H1 (cell line): ENCODE data around the gene TSPAN3. TPM values are rescaled to one million over a fixed set of nuclear protein-coding genes. Genes with fewer than 3 reads are reported as not detected.
A peak's percentile ranks its signal among the peaks of the same experiment; 100 is the strongest.

Source experiments
- CTCF ChIA-PET: fragments of 300-600 bp; sonication (Branson Sonifier 250); formaldehyde crosslinking; loops from one replicate; lab custom pipeline; 2021; ENCODE audit not compliant: partially characterized antibody; lab: Charles Lee
- POLR2A ChIA-PET: fragments of 300-600 bp; sonication (Branson Sonifier 250); formaldehyde crosslinking; loops from one replicate; lab custom pipeline; 2021; ENCODE audit warnings: inconsistent platforms; ENCODE audit not compliant: partially characterized antibody; lab: Charles Lee
- DNase-seq, 2 experiments: peaks; one replicate each; pipeline versions ENCODE4 v3.0.0 to v3.0.0-alpha.2; 2010 to 2022; ENCODE audit warnings: low spot score in 2 of 2, low read depth in 1 of 2, mixed read lengths in 1 of 2
- FAIRE-seq: peaks from 2 replicates; lab custom pipeline; 2011; peaks lifted over from hg19 to GRCh38; lab: Jason Lieb, UNC
- H2AFZ ChIP-seq: 2 replicates; pipeline ENCODE4 v1.8.1; 2012; ENCODE audit warnings: low read length, inconsistent platforms
- H2AK5ac ChIP-seq: 2 replicates; pipeline ENCODE4 v1.6.1; 2013; ENCODE audit warnings: low read depth, low read length
- H2BK120ac ChIP-seq: replicated peaks from 2 replicates; pipeline ENCODE3; 2013; ENCODE audit warnings: low read depth, low read length, inconsistent platforms
- H2BK12ac ChIP-seq: 2 replicates; pipeline ENCODE4 v1.6.1; 2013; ENCODE audit warnings: low read depth, low read length
- H2BK15ac ChIP-seq: 2 replicates; pipeline ENCODE4 v1.6.1; 2013; ENCODE audit warnings: low read length
- H2BK20ac ChIP-seq: 2 replicates; pipeline ENCODE4 v1.6.1; 2013; ENCODE audit warnings: low read length
- H2BK5ac ChIP-seq: 2 replicates; pipeline ENCODE4 v1.6.1; 2013; ENCODE audit warnings: low read depth, low read length
- H3K14ac ChIP-seq: 2 replicates; pipeline ENCODE4 v1.6.1; 2013; ENCODE audit warnings: inconsistent platforms; ENCODE audit not compliant: insufficient read length
- H3K18ac ChIP-seq: 2 replicates; pipeline ENCODE4 v1.6.1; 2013; ENCODE audit warnings: low read length; ENCODE audit errors: extremely low read depth
- H3K23ac ChIP-seq: 2 replicates; pipeline ENCODE4 v1.6.1; 2013; ENCODE audit warnings: inconsistent platforms; ENCODE audit not compliant: insufficient read length
- H3K23me2 ChIP-seq: 2 replicates; pipeline ENCODE4 v1.6.1; 2013; ENCODE audit warnings: low read depth, low read length
- H3K27ac ChIP-seq: 2 replicates; pipeline ENCODE4 v1.6.1; 2011; ENCODE audit warnings: low read depth, low read length, inconsistent platforms
- H3K27me3 ChIP-seq, 4 experiments: replicated peaks in 1 of 4; 1 replicate in 1 of 4; 2 replicates in 3 of 4; pipeline versions ENCODE4 v1.6.1 to v1.8.1; 2011 to 2013; ENCODE audit warnings: low read length in 3 of 4, mild to moderate bottlenecking in 3 of 4, inconsistent platforms in 2 of 4, mixed read lengths in 2 of 4, moderate library complexity in 1 of 4; ENCODE audit not compliant: control insufficient read depth in 3 of 4, insufficient read depth in 3 of 4; ENCODE audit errors: extremely low read depth in 1 of 4
- H3K36me3 ChIP-seq, 4 experiments: 2 replicates each; pipeline versions ENCODE4 v1.6.1 to v1.8.1; 2011 to 2013; ENCODE audit warnings: mild to moderate bottlenecking in 4 of 4, low read length in 3 of 4, moderate library complexity in 2 of 4, control low read depth in 1 of 4, inconsistent platforms in 1 of 4; ENCODE audit not compliant: insufficient read depth in 4 of 4, control insufficient read depth in 2 of 4
- H3K4ac ChIP-seq: replicated peaks from 2 replicates; pipeline ENCODE3; 2013; ENCODE audit warnings: low read length, low read depth, mixed read lengths, inconsistent platforms; ENCODE audit not compliant: insufficient read length
- H3K4me1 ChIP-seq, 4 experiments: replicated peaks in 1 of 4; 1 replicate in 1 of 4; 2 replicates in 3 of 4; pipeline versions ENCODE4 v1.6.1 to v1.8.1; 2011 to 2013; ENCODE audit warnings: low read length in 3 of 4, inconsistent platforms in 2 of 4, mixed read lengths in 1 of 4; ENCODE audit not compliant: insufficient read depth in 4 of 4, control insufficient read depth in 3 of 4
- H3K4me2 ChIP-seq, 2 experiments: 2 replicates each; pipeline versions ENCODE4 v1.6.1 to v1.8.1; 2011 to 2013; ENCODE audit warnings: low read depth in 2 of 2, low read length in 2 of 2, control low read depth in 1 of 2, inconsistent platforms in 1 of 2, mild to moderate bottlenecking in 1 of 2; ENCODE audit not compliant: insufficient read depth in 1 of 2
- H3K4me3 ChIP-seq, 4 experiments: fragments of 200-600, 300-600 bp in 1 of 4; sonication (generic), shearing (Covaris generic), sonication (Bioruptor Twin) in 1 of 4; 2 replicates each; pipeline versions ENCODE4 v1.5.1 to v1.8.1; 2011 to 2016; ENCODE audit warnings: low read length in 4 of 4, low read depth in 3 of 4, control low read depth in 2 of 4, inconsistent platforms in 2 of 4, mild to moderate bottlenecking in 2 of 4, mixed read lengths in 1 of 4, moderate library complexity in 1 of 4; ENCODE audit not compliant: insufficient read depth in 2 of 4; ENCODE audit errors: extremely low read depth in 1 of 4
- H3K56ac ChIP-seq: replicated peaks from 2 replicates; pipeline ENCODE3; 2013; ENCODE audit warnings: low read depth, mild to moderate bottlenecking, mixed read lengths, low read length, inconsistent platforms; ENCODE audit not compliant: insufficient read length
- H3K79me1 ChIP-seq: 2 replicates; pipeline ENCODE4 v1.6.1; 2013; ENCODE audit warnings: low read depth, low read length, control low read depth
- H3K79me2 ChIP-seq, 2 experiments: 2 replicates each; pipeline versions ENCODE4 v1.6.1 to v1.8.1; 2012 to 2013; ENCODE audit warnings: low read length in 2 of 2, mild to moderate bottlenecking in 2 of 2, inconsistent platforms in 1 of 2; ENCODE audit not compliant: insufficient read depth in 2 of 2, control insufficient read depth in 1 of 2
- H3K9ac ChIP-seq, 4 experiments: replicated peaks in 1 of 4; 1 replicate in 1 of 4; 2 replicates in 3 of 4; pipeline versions ENCODE4 v1.6.1 to v1.8.1; 2011 to 2013; ENCODE audit warnings: low read depth in 3 of 4, low read length in 3 of 4, control low read depth in 2 of 4, mild to moderate bottlenecking in 2 of 4, moderate library complexity in 2 of 4, inconsistent platforms in 1 of 4; ENCODE audit errors: extremely low read depth in 1 of 4
- H3K9me3 ChIP-seq, 2 experiments: 2 replicates each; pipeline versions ENCODE4 v1.6.1 to v1.8.1; 2012 to 2013; ENCODE audit warnings: mild to moderate bottlenecking in 2 of 2, moderate library complexity in 2 of 2, control low read depth in 1 of 2, inconsistent platforms in 1 of 2, low read depth in 1 of 2, low read length in 1 of 2, mixed read lengths in 1 of 2; ENCODE audit not compliant: insufficient read depth in 2 of 2
- H4K20me1 ChIP-seq, 2 experiments: replicated peaks in 1 of 2; 2 replicates each; pipeline versions ENCODE3 to v1.8.1; 2011 to 2013; ENCODE audit warnings: inconsistent platforms in 2 of 2, low read length in 2 of 2, mild to moderate bottlenecking in 1 of 2; ENCODE audit not compliant: insufficient read depth in 2 of 2, control insufficient read depth in 1 of 2
- H4K5ac ChIP-seq: 2 replicates; pipeline ENCODE4 v1.6.1; 2013; ENCODE audit warnings: low read length, low read depth, mixed read lengths, inconsistent platforms; ENCODE audit not compliant: insufficient read length
- H4K8ac ChIP-seq: 2 replicates; pipeline ENCODE4 v1.8.0; 2013; ENCODE audit warnings: mild to moderate bottlenecking, moderate library complexity, low read length, inconsistent platforms; ENCODE audit not compliant: insufficient read depth; ENCODE audit errors: extremely low read depth
- H4K91ac ChIP-seq: replicated peaks from 2 replicates; pipeline ENCODE3; 2013; ENCODE audit warnings: low read length, mixed read lengths, inconsistent platforms; ENCODE audit not compliant: insufficient read length
- ATF3 ChIP-seq: IDR thresholded peaks from 2 replicates; pipeline ENCODE4 v1.6.1; 2011; ENCODE audit warnings: low read depth, mild to moderate bottlenecking, low read length; ENCODE audit not compliant: insufficient read depth
- KDM4A ChIP-seq: IDR thresholded peaks from one replicate; pipeline ENCODE4 v1.7.1; 2012; ENCODE audit warnings: low read depth, mild to moderate bottlenecking, moderate library complexity, low read length, inconsistent platforms; ENCODE audit not compliant: severe bottlenecking
- POU5F1 ChIP-seq: IDR thresholded peaks from 2 replicates; pipeline ENCODE4 v1.6.1; 2011; ENCODE audit warnings: low read depth, mild to moderate bottlenecking, low read length, moderate library complexity
- RAD21 ChIP-seq, 2 experiments: IDR thresholded peaks in 1 of 2; conservative IDR thresholded peaks in 1 of 2; 2 replicates each; pipeline ENCODE4 v1.6.1; 2011; ENCODE audit warnings: low read depth in 2 of 2, low read length in 2 of 2, improper control_type of control experiment in 1 of 2, inconsistent platforms in 1 of 2, mild to moderate bottlenecking in 1 of 2, moderate library complexity in 1 of 2
- RFX5 ChIP-seq: IDR thresholded peaks from 2 replicates; pipeline ENCODE4 v1.6.1; 2011; ENCODE audit warnings: low read depth, low read length, improper control_type of control experiment, borderline replicate concordance
- SP1 ChIP-seq: IDR thresholded peaks from 2 replicates; pipeline ENCODE4 v1.6.1; 2011; ENCODE audit warnings: low read depth, low read length
- SP2 ChIP-seq: IDR thresholded peaks from 2 replicates; pipeline ENCODE4 v1.6.1; 2012; ENCODE audit warnings: mild to moderate bottlenecking, low read length, inconsistent platforms
- SRF ChIP-seq: IDR thresholded peaks from 2 replicates; pipeline ENCODE4 v1.6.1; 2011; ENCODE audit warnings: mild to moderate bottlenecking, low read depth, low read length, moderate library complexity
- ZNF274 ChIP-seq: IDR thresholded peaks from 2 replicates; pipeline ENCODE4 v1.7.0; 2012; ENCODE audit warnings: low read length, borderline replicate concordance; ENCODE audit errors: extremely low read depth
- WGBS, 2 experiments: shearing (Covaris generic) in 1 of 2; methylation state at CpG; one replicate each; pipeline versions ENCODE4 v1.1.6 to v1.1.7; 2013 to 2015; ENCODE audit warnings: low lambda C conversion rate in 2 of 2, mixed read lengths in 2 of 2, inconsistent platforms in 1 of 2, low coverage in 1 of 2, missing lambda C conversion rate in 1 of 2; ENCODE audit not compliant: insufficient replicate concordance in 2 of 2, insufficient coverage in 1 of 2, insufficient read length in 1 of 2; ENCODE audit errors: extremely low coverage in 1 of 2, missing lambda C conversion rate in 1 of 2; 5-methylcytosine and 5-hydroxymethylcytosine counted together
- polyA plus RNA-seq, 7 experiments: library from polyadenylated mRNA; depleted of rRNA in 3 of 7; stranded (reverse) in 5 of 7; unstranded in 2 of 7; fragments of >200 nt in 5 of 7; fragments of 200-250 nt in 2 of 7; gene quantifications; 1 replicate in 5 of 7; 2 replicates in 1 of 7; 4 replicates in 1 of 7; pipeline versions ENCODE4 v1.2.1 to v1.2.3, GENCODE V29; 2011 to 2013; ENCODE audit warnings: missing spikeins in 2 of 7, mixed read lengths in 2 of 7
- total RNA-seq: library from RNA; stranded (reverse); fragmentation: NEBNext Ultra II Directional; extraction: Animal tissue kit (Norgen Biotek cat#: 25700); gene quantifications from 2 replicates; pipeline ENCODE4 v1.2.1, GENCODE V29; 2021

TSPAN3 gene
- total and polyA plus RNA-seq, 2 of the 8 experiments (the other 6 are each of a cell fraction or from before 2014, with no cell fraction given), result 107 to 238 TPM

GRCh38 chr15:77094397-77095030 is 23.6 kb upstream of the TSPAN3 start:
- no peak overlapping the region for H3K27ac ChIP-seq
- no peak overlapping the region for H2BK12ac ChIP-seq
- no peak overlapping the region for H3K18ac ChIP-seq
- H4K5ac ChIP-seq, result no peak overlapping the region
- H3K56ac ChIP-seq, result no peak overlapping the region
- no peak overlapping the region for H2AFZ ChIP-seq
- H3K27me3 ChIP-seq, result no peaks in the 10 kb centered on the region
- no peak overlapping the region for H2BK20ac ChIP-seq
- H3K79me2 ChIP-seq, result no peaks in the 10 kb centered on the region
- H3K4ac ChIP-seq, result no peak overlapping the region
- WGBS, 2 experiments, result 64% methylated on average over 11 of the region's 11 CpGs; no CpG with 5 or more reads in 1 of the 2 experiments
- no peaks in the 10 kb centered on the region for H3K79me1 ChIP-seq
- H3K9me3 ChIP-seq, result no peaks in the 10 kb centered on the region
- H2BK120ac ChIP-seq, result no peak overlapping the region
- H3K4me2 ChIP-seq, result no peak overlapping the region
- H4K8ac ChIP-seq, result no peak overlapping the region
- H3K9ac ChIP-seq, result no peak overlapping the region
- FAIRE-seq (no peak), DNase-seq (peak in 1 of 2 experiments; percentile 74)
- POLR2A ChIA-PET, result interaction anchor here (1.4 kb wide), 1 partner anchor 9 kb away, joined by 4 read pairs; no protein-coding TSS in a partner anchor
- H2BK15ac ChIP-seq, result no peak overlapping the region
- no peaks in the 10 kb centered on the region for H3K4me1 ChIP-seq
- H4K20me1 ChIP-seq, result no peaks in the 10 kb centered on the region
- H3K4me3 ChIP-seq, result no peak overlapping the region
- CTCF ChIA-PET, result interaction anchor here (0.8 to 10.8 kb wide), 9 partner anchors 12 to 508 kb away, joined by 3 to 101 read pairs (median 4); no protein-coding TSS in a partner anchor
- no peak overlapping the region for H4K91ac ChIP-seq
- H3K14ac ChIP-seq, result no peak overlapping the region
- no peak overlapping the region for H2AK5ac ChIP-seq
- no peaks in the 10 kb centered on the region for H3K23me2 ChIP-seq
- no peak overlapping the region for H2BK5ac ChIP-seq
- no peaks in the 10 kb centered on the region for H3K36me3 ChIP-seq
- no peak overlapping the region for H3K23ac ChIP-seq
- TF ChIP-seq KDM4A, result no peak
- no peak for TF ChIP-seq ZNF274
- no peak for TF ChIP-seq SP2
- TF ChIP-seq RAD21 (IDR thresholded peaks at IDR 0.05 in 1 of 2, conservative IDR thresholded peaks at IDR 0.05 in 1 of 2; ENCODE audit: low read depth in 2 of 2, low read length in 2 of 2), result peak; percentile 62 to 69
- no peak for TF ChIP-seq SP1
- TF ChIP-seq SRF, result 0 out of 2 replicates have a peak, but pooled peaks have one; percentile 7
- TF ChIP-seq POU5F1, result no peak
- no peak for TF ChIP-seq ATF3
- TF ChIP-seq RFX5, result no peak
